Stomach (tissue), 9 donors: ENCODE data around the gene PTPRM. TPM values are rescaled to one million over a fixed set of nuclear protein-coding genes. Genes with fewer than 3 reads are reported as not detected.

Experiments
- DNase-seq, 2 donors: peaks; one replicate each; pipeline versions ENCODE4 v3.0.0 to v3.0.0-alpha.2; 2013 to 2019
- H3K27ac ChIP-seq, 5 donors: fragments of 200-600 bp in 4 of 5; sonication (generic) in 4 of 5; one replicate each; pipeline ENCODE4 v1.5.1; 2013 to 2019; ENCODE audit warnings: mild to moderate bottlenecking in 1 of 5, moderate library complexity in 1 of 5
- H3K27me3 ChIP-seq, 3 donors: fragments of 200-600 bp; sonication (generic); one replicate each; pipeline ENCODE4 v1.5.1; 2017 to 2019; ENCODE audit warnings: mixed run types in 1 of 3
- H3K36me3 ChIP-seq, 4 donors: fragments of 200-600 bp; sonication (generic); 1 replicate in 3 of 4; 2 replicates in 1 of 4; pipeline ENCODE4 v1.5.1; 2016 to 2019
- H3K4me1 ChIP-seq, 4 donors: fragments of 200-600 bp; sonication (generic); one replicate each; pipeline ENCODE4 v1.5.1; 2016 to 2019
- H3K4me3 ChIP-seq, 4 donors: fragments of 200-600 bp; sonication (generic) in 3 of 4; one replicate each; pipeline ENCODE4 v1.5.1; 2016 to 2019; ENCODE audit warnings: mild to moderate bottlenecking in 1 of 4
- H3K9me3 ChIP-seq, 4 donors: fragments of 200-600 bp; sonication (generic); one replicate each; pipeline ENCODE4 v1.5.1; 2016 to 2019
- EP300 ChIP-seq: sonication (generic); formaldehyde crosslinking; IDR thresholded peaks from one replicate; pipeline ENCODE4 v1.6.1; 2017; ENCODE audit warnings: antibody characterized with exemption
- POLR2A ChIP-seq, 4 donors: fragments of 450-650 bp; IDR thresholded peaks; one replicate each; pipeline ENCODE4 v1.6.1; 2016; ENCODE audit warnings: antibody characterized with exemption in 4 of 4, control low read depth in 2 of 4, mild to moderate bottlenecking in 1 of 4, moderate library complexity in 1 of 4
- POLR2AphosphoS5 ChIP-seq, 3 donors: sonication (generic); formaldehyde crosslinking; IDR thresholded peaks; one replicate each; pipeline ENCODE4 v1.6.1; 2016; ENCODE audit warnings: antibody characterized with exemption in 3 of 3
- WGBS, 5 donors: extraction: QIAGEN DNeasy Blood & Tissue Kit in 3 of 5; methylation state at CpG; one replicate each; pipeline versions ENCODE4 v1.1.5 to v1.1.7; 2013 to 2018; 5-methylcytosine and 5-hydroxymethylcytosine counted together
- intact Hi-C: fragments of 100-400 bp; cut with DNase I; formaldehyde crosslinking; loops from one replicate; pipeline ENCODE4 v1.15.1; 2023; ENCODE audit warnings: low total_unique reads
- polyA plus RNA-seq, 3 donors: library from polyadenylated mRNA; stranded (reverse); fragments of 200-250 nt; gene quantifications; one replicate each; pipeline ENCODE4 v1.2.3, GENCODE V29; 2013
- total RNA-seq, 5 donors: library from RNA; depleted of rRNA; stranded (reverse); fragments of >200 nt; gene quantifications; one replicate each; pipeline versions ENCODE4 v1.1.0 to v1.2.3, GENCODE V29; 2014 to 2016
- TF ChIP-seq, protein P1 (sequence below), 7 experiments: fragments of 450-650 bp in 4 of 7; fragments of 200-600 bp in 3 of 7; sonication (generic) in 3 of 7; IDR thresholded peaks; one replicate each; pipeline ENCODE4 v1.5.1; 2016 to 2019; ENCODE audit warnings: antibody characterized with exemption in 7 of 7, control low read depth in 2 of 7, mild to moderate bottlenecking in 1 of 7
- donor health status: healthy with polysubstance abuse.
- donor health status: Bipolar disorder and iron deficiency.
- donor health status: healthy.

The PTPRM gene
- total and polyA plus RNA-seq, 8 donors = 7.5 to 246 (median 58.2) TPM

DNA sequence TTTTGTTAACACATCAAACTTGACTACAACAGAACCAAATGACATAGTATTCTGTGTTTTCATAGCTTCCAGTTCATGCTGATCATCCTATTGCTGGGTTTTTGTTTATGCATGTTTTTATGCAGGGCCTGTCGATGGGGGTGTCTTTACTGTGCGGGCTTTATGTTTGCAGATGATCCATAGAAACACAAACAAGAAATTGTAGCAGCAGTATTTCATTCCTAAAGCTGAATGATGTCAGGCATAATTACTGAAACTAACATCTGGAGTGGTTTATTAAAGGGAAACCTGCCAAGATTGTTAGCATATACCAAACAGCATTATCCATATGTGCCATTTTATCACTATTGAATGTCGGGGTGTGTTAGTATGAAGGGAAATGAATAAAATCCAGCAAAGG lies 129.7 kb downstream of the PTPRM start:
- WGBS, 5 donors = 71 to 78% (median 72%) methylated on average over 3 of the region's 3 CpGs
- Histone ChIP-seq H3K36me3 (no peaks in the 10 kb centered on the region), H3K27ac (no peak overlapping the region), H3K27me3 (no peaks in the 10 kb centered on the region), H3K4me3 (no peak overlapping the region), H3K4me1 (peaks cover 0 to 7% (median 0%) of the 10 kb centered on the region in 4 donors), H3K9me3 (no peaks in the 10 kb centered on the region)
- TF ChIP-seq, protein P1, sequence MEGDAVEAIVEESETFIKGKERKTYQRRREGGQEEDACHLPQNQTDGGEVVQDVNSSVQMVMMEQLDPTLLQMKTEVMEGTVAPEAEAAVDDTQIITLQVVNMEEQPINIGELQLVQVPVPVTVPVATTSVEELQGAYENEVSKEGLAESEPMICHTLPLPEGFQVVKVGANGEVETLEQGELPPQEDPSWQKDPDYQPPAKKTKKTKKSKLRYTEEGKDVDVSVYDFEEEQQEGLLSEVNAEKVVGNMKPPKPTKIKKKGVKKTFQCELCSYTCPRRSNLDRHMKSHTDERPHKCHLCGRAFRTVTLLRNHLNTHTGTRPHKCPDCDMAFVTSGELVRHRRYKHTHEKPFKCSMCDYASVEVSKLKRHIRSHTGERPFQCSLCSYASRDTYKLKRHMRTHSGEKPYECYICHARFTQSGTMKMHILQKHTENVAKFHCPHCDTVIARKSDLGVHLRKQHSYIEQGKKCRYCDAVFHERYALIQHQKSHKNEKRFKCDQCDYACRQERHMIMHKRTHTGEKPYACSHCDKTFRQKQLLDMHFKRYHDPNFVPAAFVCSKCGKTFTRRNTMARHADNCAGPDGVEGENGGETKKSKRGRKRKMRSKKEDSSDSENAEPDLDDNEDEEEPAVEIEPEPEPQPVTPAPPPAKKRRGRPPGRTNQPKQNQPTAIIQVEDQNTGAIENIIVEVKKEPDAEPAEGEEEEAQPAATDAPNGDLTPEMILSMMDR (IDR thresholded peaks at IDR 0.05) = no peak
- TF ChIP-seq EP300 (no peak), POLR2AphosphoS5 (IDR thresholded peaks at IDR 0.05) (no peak), POLR2A (IDR thresholded peaks at IDR 0.05) (no peak)
- peak in 1 of 2 donors; percentile 40 for DNase-seq
- intact Hi-C loops = no loop called here

DNA sequence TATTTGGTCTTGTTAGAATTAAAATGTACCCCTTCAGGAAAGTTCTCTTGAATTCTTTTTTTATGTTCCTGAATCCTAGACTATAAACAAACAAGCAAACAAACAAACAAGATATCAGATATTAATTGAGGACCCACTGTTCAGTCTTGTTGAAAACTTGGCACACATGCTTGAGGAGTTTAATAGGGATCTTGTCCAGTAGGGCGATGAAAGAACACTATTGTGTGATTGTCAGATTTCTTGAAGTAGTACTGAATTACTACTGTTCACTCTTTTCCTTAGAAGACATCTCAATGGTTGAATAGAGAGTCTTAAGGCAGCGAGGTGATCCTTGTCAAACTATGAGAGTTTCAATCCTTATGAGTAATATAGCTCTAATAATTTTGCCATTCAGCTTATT lies 130.2 kb downstream of the PTPRM start:
- TF ChIP-seq POLR2AphosphoS5 (IDR thresholded peaks at IDR 0.05) (no peak), POLR2A (IDR thresholded peaks at IDR 0.05) (no peak), EP300 (no peak)
- TF ChIP-seq, protein P1 (IDR thresholded peaks at IDR 0.05) = no peak
- intact Hi-C loops = no loop called here
- peaks cover 0 to 7% (median 0%) of the 10 kb centered on the region in 4 donors for H3K4me1 ChIP-seq
- H3K4me3 ChIP-seq = no peak overlapping the region
- no peaks in the 10 kb centered on the region for H3K36me3 ChIP-seq
- WGBS, 5 donors = 89 to 96% (median 90%) methylated on average over 2 of the region's 2 CpGs
- no peaks in the 10 kb centered on the region for H3K9me3 ChIP-seq
- DNase-seq = no peak
- no peaks in the 10 kb centered on the region for H3K27me3 ChIP-seq
- no peak overlapping the region for H3K27ac ChIP-seq

DNA sequence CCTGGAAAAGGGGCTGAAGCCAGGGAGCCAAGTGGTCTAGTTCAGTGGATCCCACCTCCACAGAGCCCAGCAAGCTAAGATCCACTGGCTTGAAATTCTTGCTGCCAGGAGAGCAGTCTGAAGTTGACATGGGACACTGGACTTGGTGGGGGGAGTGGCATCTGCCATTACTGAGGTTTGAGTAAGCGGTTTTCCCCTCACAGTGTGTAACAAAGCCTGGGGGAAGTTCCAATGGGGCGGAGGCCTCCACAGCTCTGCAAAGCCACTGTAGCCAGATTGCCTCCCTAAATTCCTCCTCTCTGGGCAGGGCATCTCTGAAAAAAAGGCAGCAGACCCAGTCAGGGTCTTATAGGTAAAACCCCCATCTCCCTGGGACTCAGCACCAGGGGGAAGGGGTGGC lies 144.4 kb downstream of the PTPRM start:
- intact Hi-C loops = no loop called here
- 81 to 100% (median 97%) methylated on average over 2 of the region's 2 CpGs for WGBS, 5 donors
- H3K27me3 ChIP-seq = no peaks in the 10 kb centered on the region
- H3K4me3 ChIP-seq = no peak overlapping the region
- no peak for DNase-seq
- no peak overlapping the region for H3K27ac ChIP-seq
- H3K4me1 ChIP-seq = peaks cover 0 to 9% (median 0%) of the 10 kb centered on the region in 4 donors
- H3K9me3 ChIP-seq = peaks cover 0 to 9% (median 2%) of the 10 kb centered on the region in 4 donors
- H3K36me3 ChIP-seq = no peaks in the 10 kb centered on the region
- TF ChIP-seq POLR2AphosphoS5 (IDR thresholded peaks at IDR 0.05) (no peak), POLR2A (IDR thresholded peaks at IDR 0.05) (no peak), EP300 (no peak)
- TF ChIP-seq, protein P1 (IDR thresholded peaks at IDR 0.05) = no peak

DNA sequence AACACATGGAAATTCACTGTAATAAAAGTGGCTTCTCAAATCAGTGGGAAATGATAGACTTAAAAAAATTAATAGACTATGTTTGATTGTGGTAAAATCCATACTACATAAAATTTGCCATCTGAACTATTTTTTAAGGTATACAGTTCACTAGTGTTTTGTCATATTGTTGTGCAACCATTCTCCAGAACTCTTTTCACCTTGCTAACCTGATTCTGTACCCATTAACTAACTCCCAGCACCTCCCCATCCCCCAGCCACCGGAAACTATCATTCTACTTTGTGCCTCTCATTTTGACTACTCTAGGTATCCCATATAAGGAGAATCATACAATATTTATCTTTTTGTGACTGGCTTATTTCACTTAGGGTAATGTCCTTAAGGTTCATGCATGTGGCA lies 153.3 kb downstream of the PTPRM start:
- DNase-seq = no peak
- intact Hi-C loops = no loop called here
- Histone ChIP-seq H3K27me3 (no peaks in the 10 kb centered on the region), H3K4me3 (no peak overlapping the region), H3K36me3 (no peaks in the 10 kb centered on the region), H3K9me3 (peaks cover 0 to 9% (median 3%) of the 10 kb centered on the region in 4 donors), H3K27ac (no peak overlapping the region), H3K4me1 (peaks cover 0 to 8% (median 0%) of the 10 kb centered on the region in 4 donors)
- WGBS, 5 donors = 86 to 97% (median 90%) methylated on average over 1 of the region's 1 CpG
- TF ChIP-seq EP300 = no peak
- TF ChIP-seq POLR2AphosphoS5 (IDR thresholded peaks at IDR 0.05) = no peak
- no peak for TF ChIP-seq POLR2A (IDR thresholded peaks at IDR 0.05)
- TF ChIP-seq, protein P1 (IDR thresholded peaks at IDR 0.05) = no peak
